Type B pancreatic cell (in vitro differentiated cells): Measurements from ENCODE around the gene SEMA4D. TPM values are rescaled to one million over a fixed set of nuclear protein-coding genes. Genes with fewer than 3 reads are reported as not detected.

Source experiments
- DNase-seq: peaks from one replicate; pipeline ENCODE4 v3.0.0; 2021; ENCODE audit warnings: mixed read lengths; ENCODE audit not compliant: unreplicated experiment; ENCODE audit errors: extremely low spot score
- H3K27ac Mint-ChIP-seq: 2 replicates; pipeline ENCODE4 v1.8.0; 2021; ENCODE audit warnings: mild to moderate bottlenecking, mixed read lengths
- H3K27me3 Mint-ChIP-seq: 2 replicates; pipeline ENCODE4 v1.8.0; 2021; ENCODE audit warnings: mixed read lengths
- H3K36me3 Mint-ChIP-seq: 2 replicates; pipeline ENCODE4 v1.8.0; 2021; ENCODE audit warnings: mixed read lengths
- H3K4me1 Mint-ChIP-seq: one replicate; pipeline ENCODE4 v1.8.0; 2021; ENCODE audit warnings: mixed read lengths; ENCODE audit not compliant: unreplicated experiment
- H3K4me3 Mint-ChIP-seq: 2 replicates; pipeline ENCODE4 v1.8.0; 2021; ENCODE audit warnings: mild to moderate bottlenecking, mixed read lengths
- H3K9me3 Mint-ChIP-seq: 2 replicates; pipeline ENCODE4 v1.8.0; 2021; ENCODE audit warnings: mixed read lengths
- CTCF ChIP-seq: fragments of 200-600 bp; sonication (generic); conservative IDR thresholded peaks from 2 replicates; pipeline ENCODE4 v1.5.0; 2021; ENCODE audit warnings: antibody characterized with exemption, mild to moderate bottlenecking
- long read RNA-seq: library from polyadenylated mRNA; unstranded; transcript quantifications from one replicate; pipeline ENCODE4 v2.0.0, GENCODE V29; 2020
- total RNA-seq: library from RNA; stranded (reverse); gene quantifications from 2 replicates; pipeline ENCODE4 v1.2.1, GENCODE V29; 2021; ENCODE audit warnings: low replicate concordance

The SEMA4D gene
- total RNA-seq: 32.3 and 43.6 TPM in 2 replicates
- long read RNA-seq, partial matches to known transcripts: 5 of 13 reads
- long read RNA-seq, other reads (novel, unspliced or antisense): 7 of 13 reads

- DNase-seq: no peak
- TF ChIP-seq CTCF: no peak
- peak within 1 kb of the TSS; percentile 74 for H3K27ac Mint-ChIP-seq
- H3K36me3 Mint-ChIP-seq: no peaks in the 10 kb centered on the region
- peaks cover 4% of the 10 kb centered on the region for H3K27me3 Mint-ChIP-seq
- H3K4me1 Mint-ChIP-seq: peaks cover 13% of the 10 kb centered on the region
- peak within 1 kb of the TSS; percentile 90 for H3K4me3 Mint-ChIP-seq
- no peaks in the 10 kb centered on the region for H3K9me3 Mint-ChIP-seq
Observed at GRCh38 chr9:89497978-89498851, at the start of gene SEMA4D. TSS of gene SEMA4D (minus strand) at chr9:89498113. CDS start at chr9:89405456, 92,657 bp downstream.

GRCh38 chr9:89547000-89547399 is 49.1 kb upstream of the SEMA4D start:
- DNase-seq: no peak
- peaks cover 7% of the 10 kb centered on the region for H3K9me3 Mint-ChIP-seq

GRCh38 chr9:89544279-89544661 is 46.4 kb upstream of the SEMA4D start:
- Mint-ChIP-seq H3K36me3 (no peaks in the 10 kb centered on the region), H3K4me3 (no peak overlapping the region), H3K27me3 (peaks cover 3% of the 10 kb centered on the region), H3K27ac (no peak overlapping the region), H3K4me1 (no peaks in the 10 kb centered on the region), H3K9me3 (peaks cover 7% of the 10 kb centered on the region)
- no peak for TF ChIP-seq CTCF
- DNase-seq: no peak

More at GRCh38 chr9:89547000-89547399, 49.1 kb upstream of the SEMA4D start:
- Mint-ChIP-seq H3K36me3 (no peaks in the 10 kb centered on the region), H3K27me3 (peaks cover 13% of the 10 kb centered on the region), H3K27ac (no peak overlapping the region), H3K4me3 (no peak overlapping the region), H3K4me1 (no peaks in the 10 kb centered on the region)
- TF ChIP-seq CTCF: no peak

GRCh38 chr9:89543621-89544278 is 45.8 kb upstream of the SEMA4D start:
- Mint-ChIP-seq H3K4me1 (no peaks in the 10 kb centered on the region), H3K27ac (no peak overlapping the region), H3K36me3 (no peaks in the 10 kb centered on the region), H3K27me3 (no peaks in the 10 kb centered on the region), H3K9me3 (peaks cover 7% of the 10 kb centered on the region), H3K4me3 (no peak overlapping the region)
- no peak for TF ChIP-seq CTCF
- no peak for DNase-seq

- Mint-ChIP-seq H3K27me3 (no peaks in the 10 kb centered on the region), H3K27ac (no peak overlapping the region), H3K36me3 (no peaks in the 10 kb centered on the region), H3K4me1 (no peaks in the 10 kb centered on the region), H3K9me3 (peaks cover 7% of the 10 kb centered on the region), H3K4me3 (no peak overlapping the region)
- no peak for TF ChIP-seq CTCF
- DNase-seq: no peak
Observed at GRCh38 chr9:89543111-89543510, 45.2 kb upstream of the SEMA4D start.
